GM12878 (cell line): Measurements from ENCODE around the gene LRRC8D. TPM values are rescaled to one million over a fixed set of nuclear protein-coding genes. Genes with fewer than 3 reads are reported as not detected.

Experiments
- ATF2 ChIP-seq: IDR thresholded peaks from 2 replicates; pipeline ENCODE4 v1.6.1; 2012; ENCODE audit warnings: low read length, inconsistent platforms
- BACH1 ChIP-seq: fragments of 450-650 bp; IDR thresholded peaks from 2 replicates; pipeline ENCODE4 v1.6.1; 2017; ENCODE audit warnings: mild to moderate bottlenecking, borderline replicate concordance
- BHLHE40 ChIP-seq, 2 experiments: fragments of 450-650 bp in 1 of 2; IDR thresholded peaks; 2 replicates each; pipeline ENCODE4 v1.6.1; 2011 to 2017; ENCODE audit warnings: low read depth in 2 of 2, borderline replicate concordance in 1 of 2, improper control_type of control experiment in 1 of 2, low read length in 1 of 2, mild to moderate bottlenecking in 1 of 2
- BMI1 ChIP-seq: fragments of 450-650 bp; IDR thresholded peaks from 2 replicates; pipeline ENCODE4 v1.6.1; 2016; ENCODE audit warnings: mild to moderate bottlenecking, moderate library complexity, borderline replicate concordance
- BRCA1 ChIP-seq: IDR thresholded peaks from 2 replicates; pipeline ENCODE4 v1.6.1; 2011; ENCODE audit warnings: low read depth, low read length, improper control_type of control experiment
- ETV6 ChIP-seq, 2 experiments: fragments of 450-650 bp in 1 of 2; IDR thresholded peaks in 1 of 2; conservative IDR thresholded peaks in 1 of 2; 2 replicates each; pipeline ENCODE4 v1.6.1; 2014; ENCODE audit warnings: antibody characterized with exemption in 1 of 2, borderline replicate concordance in 1 of 2, low read depth in 1 of 2, mild to moderate bottlenecking in 1 of 2, moderate library complexity in 1 of 2
- FOS ChIP-seq: IDR thresholded peaks from 3 replicates; pipeline ENCODE4 v1.6.1; 2011; ENCODE audit warnings: borderline replicate concordance; ENCODE audit not compliant: insufficient read length; ENCODE audit errors: extremely low read depth
- FOXM1 ChIP-seq: IDR thresholded peaks from 2 replicates; pipeline ENCODE4 v1.6.1; 2012; ENCODE audit warnings: low read depth, mild to moderate bottlenecking, inconsistent platforms, low read length, moderate library complexity
- IKZF1 ChIP-seq: fragments of 450-650 bp; conservative IDR thresholded peaks from 2 replicates; pipeline ENCODE4 v1.6.1; 2017; ENCODE audit warnings: antibody characterized with exemption, mild to moderate bottlenecking
- IKZF2 ChIP-seq, 2 experiments: fragments of 450-650 bp; IDR thresholded peaks; 2 replicates each; pipeline ENCODE4 v1.6.1; 2017; ENCODE audit warnings: mild to moderate bottlenecking in 2 of 2, moderate library complexity in 2 of 2
- IRF3 ChIP-seq: fragments of 450-650 bp; IDR thresholded peaks from 2 replicates; pipeline ENCODE4 v1.6.1; 2014; ENCODE audit warnings: mild to moderate bottlenecking
- NFIC ChIP-seq: IDR thresholded peaks from 2 replicates; pipeline ENCODE4 v1.6.1; 2012; ENCODE audit warnings: low read depth, mild to moderate bottlenecking, inconsistent platforms, low read length, moderate library complexity
- NKRF ChIP-seq: fragments of 450-650 bp; conservative IDR thresholded peaks from 2 replicates; pipeline ENCODE4 v1.6.1; 2017; ENCODE audit warnings: mild to moderate bottlenecking, moderate library complexity
- PML ChIP-seq: IDR thresholded peaks from 2 replicates; pipeline ENCODE4 v1.6.1; 2012; ENCODE audit warnings: low read length, inconsistent platforms
- RAD51 ChIP-seq: fragments of 450-650 bp; IDR thresholded peaks from 2 replicates; pipeline ENCODE4 v1.6.1; 2016; ENCODE audit warnings: moderate library complexity, mild to moderate bottlenecking, inconsistent platforms
- STAT3 ChIP-seq: IDR thresholded peaks from 2 replicates; pipeline ENCODE4 v1.6.1; 2011; ENCODE audit warnings: low read depth, low read length, improper control_type of control experiment
- TARDBP ChIP-seq: IDR thresholded peaks from 2 replicates; pipeline ENCODE4 v1.6.1; 2016; ENCODE audit warnings: borderline replicate concordance
- TCF3 ChIP-seq: IDR thresholded peaks from 2 replicates; pipeline ENCODE4 v1.6.1; 2012; ENCODE audit warnings: low read depth, mild to moderate bottlenecking, low read length, borderline replicate concordance; ENCODE audit not compliant: insufficient read depth
- TCF7 ChIP-seq: IDR thresholded peaks from 2 replicates; pipeline ENCODE4 v1.6.1; 2014; ENCODE audit warnings: antibody characterized with exemption, borderline replicate concordance
- ZBTB33 ChIP-seq: fragments of 450-650 bp; IDR thresholded peaks from 2 replicates; pipeline ENCODE4 v1.6.1; 2017; ENCODE audit warnings: mild to moderate bottlenecking
- polyA plus RNA-seq, 11 experiments: library from polyadenylated mRNA; depleted of rRNA in 4 of 11; unstranded in 6 of 11; stranded (reverse) in 5 of 11; fragments of >200 nt; fragmentation: Nextera tagmentation in 4 of 11; fragmentation: Illumina TruSeq in 1 of 11; extraction: Ambion mirVana in 4 of 11; extraction: Trizol in 1 of 11; gene quantifications; 1 replicate in 1 of 11; 2 replicates in 10 of 11; pipeline versions ENCODE4 v1.2.1 to v1.2.3, GENCODE V29; 2011 to 2016; ENCODE audit warnings: inconsistent platforms in 2 of 11, missing spikeins in 2 of 11, low read depth in 1 of 11
- total RNA-seq, 4 experiments: library from RNA; depleted of rRNA in 3 of 4; stranded (reverse); fragments of >200 nt in 3 of 4; fragmentation: Illumina TruSeq in 1 of 4; extraction: Trizol in 1 of 4; gene quantifications; 2 replicates each; pipeline versions ENCODE4 v1.2.1 to v1.2.3, GENCODE V29; 2013 to 2021

Gene LRRC8D
- total and polyA plus RNA-seq, 10 of the 15 experiments (the other 5 are each of a cell fraction or from before 2014, with no cell fraction given) = 5.6 to 44.1 (median 26.8) TPM

GRCh38 chr1:89855413-89856123 lies 34.7 kb downstream of the LRRC8D start (continued):
- TF ChIP-seq TARDBP (no peak), NKRF (no peak), TCF3 (no peak), BMI1 (no peak), FOS (no peak), NFIC (peak; percentile 92), BHLHE40 (IDR thresholded peaks at IDR 0.05; ENCODE audit: borderline replicate concordance in 1 of 2, low read depth in 2 of 2, low read length in 1 of 2) (no peak), FOXM1 (peak; percentile 63; the same call in 1 of the 2 replicates), ZBTB33 (no peak), IKZF1 (peak; percentile 35; the same call in 1 of the 2 replicates), PML (no peak), ETV6 (conservative IDR thresholded peaks at IDR 0.05 in 1 of 2, IDR thresholded peaks at IDR 0.05 in 1 of 2; ENCODE audit: borderline replicate concordance in 1 of 2, low read depth in 1 of 2) (no peak), ATF2 (peak; percentile 82), RAD51 (no peak), BACH1 (no peak), STAT3 (no peak), BRCA1 (no peak), TCF7 (peak; percentile 86), IRF3 (no peak), IKZF2 (IDR thresholded peaks at IDR 0.05) (peak; percentile 53 to 55; a peak in 3 of 4 replicates)
